AG04450 (cell line): ENCODE measurements around the gene PRCD. TPM values are rescaled to one million over a fixed set of nuclear protein-coding genes. Genes with fewer than 3 reads are reported as not detected.

Experiments
- CTCF ChIA-PET: fragments of 300-600, 350-600 bp; formaldehyde crosslinking; extraction: SDS; loops from one replicate; lab custom pipeline; 2022; ENCODE audit warnings: antibody characterized with exemption, inconsistent platforms; lab: Charles Lee
- POLR2A ChIA-PET: fragments of 350-600 bp; formaldehyde crosslinking; extraction: SDS; loops from one replicate; lab custom pipeline; 2021; ENCODE audit warnings: antibody characterized with exemption, inconsistent platforms; lab: Yijun Ruan, JAX
- DNase-seq: peaks from one replicate; pipeline ENCODE4 v3.0.0-alpha.2; 2011; ENCODE audit warnings: low read depth, low spot score
- H3K27ac ChIP-seq: one replicate; pipeline ENCODE4 v1.5.1; 2012; ENCODE audit warnings: low read depth, low read length, control low read depth
- H3K27me3 ChIP-seq: one replicate; pipeline ENCODE4 v1.6.0; 2012; ENCODE audit warnings: low read length; ENCODE audit not compliant: control insufficient read depth, insufficient read depth
- H3K4me3 ChIP-seq: 2 replicates; pipeline ENCODE4 v1.5.1; 2011; ENCODE audit warnings: mild to moderate bottlenecking, low read depth, low read length, control low read depth
- H3K9me3 ChIP-seq: 2 replicates; pipeline ENCODE4 v1.5.1; 2012; ENCODE audit warnings: low read length; ENCODE audit not compliant: control insufficient read depth, insufficient read depth
- polyA plus RNA-seq: library from polyadenylated mRNA; depleted of rRNA; stranded (reverse); fragments of >200 nt; gene quantifications from 2 replicates; pipeline ENCODE4 v1.2.3, GENCODE V29; 2011; rRNA removed
- small RNA-seq: library from RNA; depleted of rRNA; stranded (forward); fragments of <200 nt; gene quantifications from one replicate; pipeline ENCODE3, GENCODE V24; 2012; ENCODE audit warnings: low read depth; ENCODE audit not compliant: insufficient read length
- TF ChIP-seq, protein P1 (sequence below): IDR thresholded peaks from 2 replicates; pipeline ENCODE4 v1.5.1; 2011; ENCODE audit warnings: low read depth, low read length, control low read depth, inconsistent platforms

Gene PRCD
- polyA plus RNA-seq, 1 experiment: 0.69 TPM

DNA sequence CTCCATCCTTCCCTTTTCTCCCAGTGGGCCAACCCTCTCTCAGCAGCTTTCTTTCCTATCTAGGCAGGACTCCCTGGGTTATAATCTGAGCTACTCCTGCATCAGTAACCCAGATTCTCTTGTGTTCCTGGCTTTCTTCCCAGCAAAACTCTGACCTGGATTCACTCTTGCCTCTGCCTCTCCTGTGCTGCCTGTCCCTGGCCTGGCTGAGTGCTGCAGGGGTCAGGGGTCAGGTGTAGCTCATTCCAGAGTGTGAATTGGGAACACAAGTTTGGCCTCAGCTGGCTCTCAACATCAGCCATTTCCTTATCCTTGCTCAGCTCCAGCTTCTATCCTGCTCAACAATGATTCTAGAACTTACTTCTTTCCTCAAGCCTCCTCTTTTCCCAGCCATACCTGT, 48.3 kb downstream of the PRCD start:
- H3K4me3 ChIP-seq: no peak overlapping the region
- H3K27me3 ChIP-seq: peaks cover 30% of the 10 kb centered on the region
- ChIA-PET CTCF (interaction anchor here (2.3 kb wide), 1 partner anchor 35 kb away, joined by 12 read pairs; no protein-coding TSS in a partner anchor), POLR2A (no interaction called here)
- no peak for DNase-seq
- no peak overlapping the region for H3K27ac ChIP-seq
- TF ChIP-seq, protein P1, sequence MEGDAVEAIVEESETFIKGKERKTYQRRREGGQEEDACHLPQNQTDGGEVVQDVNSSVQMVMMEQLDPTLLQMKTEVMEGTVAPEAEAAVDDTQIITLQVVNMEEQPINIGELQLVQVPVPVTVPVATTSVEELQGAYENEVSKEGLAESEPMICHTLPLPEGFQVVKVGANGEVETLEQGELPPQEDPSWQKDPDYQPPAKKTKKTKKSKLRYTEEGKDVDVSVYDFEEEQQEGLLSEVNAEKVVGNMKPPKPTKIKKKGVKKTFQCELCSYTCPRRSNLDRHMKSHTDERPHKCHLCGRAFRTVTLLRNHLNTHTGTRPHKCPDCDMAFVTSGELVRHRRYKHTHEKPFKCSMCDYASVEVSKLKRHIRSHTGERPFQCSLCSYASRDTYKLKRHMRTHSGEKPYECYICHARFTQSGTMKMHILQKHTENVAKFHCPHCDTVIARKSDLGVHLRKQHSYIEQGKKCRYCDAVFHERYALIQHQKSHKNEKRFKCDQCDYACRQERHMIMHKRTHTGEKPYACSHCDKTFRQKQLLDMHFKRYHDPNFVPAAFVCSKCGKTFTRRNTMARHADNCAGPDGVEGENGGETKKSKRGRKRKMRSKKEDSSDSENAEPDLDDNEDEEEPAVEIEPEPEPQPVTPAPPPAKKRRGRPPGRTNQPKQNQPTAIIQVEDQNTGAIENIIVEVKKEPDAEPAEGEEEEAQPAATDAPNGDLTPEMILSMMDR: no peak
- peaks cover 2% of the 10 kb centered on the region; the same call in 1 of the 2 replicates for H3K9me3 ChIP-seq

- no peak for DNase-seq
- H3K4me3 ChIP-seq: no peak overlapping the region
- H3K27ac ChIP-seq: no peak overlapping the region
- TF ChIP-seq, protein P1: no peak
- 0 out of 2 replicates have a peak, but pooled peaks cover 2% of the 10 kb centered on the region for H3K9me3 ChIP-seq
- ChIA-PET CTCF (interaction anchor here (2.2 to 2.6 kb wide), 2 partner anchors 31 to 70 kb away, joined by 7 to 13 read pairs; no protein-coding TSS in a partner anchor), POLR2A (no interaction called here)
- H3K27me3 ChIP-seq: peaks cover 5% of the 10 kb centered on the region
Measured at GRCh38 chr17:76593384-76593826, 53.6 kb downstream of the PRCD start.

DNA sequence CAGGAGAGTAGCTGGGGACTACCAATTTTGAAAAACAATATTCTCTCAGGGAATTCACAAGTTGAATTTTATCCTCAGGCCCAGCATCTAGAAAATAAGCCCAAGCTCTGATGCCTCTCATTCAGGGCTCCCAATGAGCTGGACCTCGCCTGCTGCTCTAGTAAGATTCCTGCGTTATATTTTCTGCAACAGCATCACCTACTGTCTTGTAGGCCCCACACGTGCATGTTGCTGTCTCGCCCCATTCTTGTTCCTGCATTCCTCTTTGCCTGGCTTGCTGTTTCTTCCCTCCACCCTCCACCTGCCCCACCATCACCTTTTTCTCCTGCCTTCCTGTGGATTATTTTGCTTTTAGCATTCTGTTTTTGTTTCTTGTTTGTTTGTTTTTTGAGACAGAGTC, 54.1 kb downstream of the PRCD start:
- Histone ChIP-seq H3K27me3 (no peaks in the 10 kb centered on the region), H3K9me3 (no peaks in the 10 kb centered on the region), H3K27ac (no peak overlapping the region), H3K4me3 (no peak overlapping the region)
- CTCF ChIA-PET: interaction anchor here (2.2 to 2.6 kb wide), 2 partner anchors 30 to 71 kb away, joined by 7 to 13 read pairs; no protein-coding TSS in a partner anchor
- TF ChIP-seq, protein P1: no peak
- POLR2A ChIA-PET: no interaction called here
- no peak for DNase-seq

DNA sequence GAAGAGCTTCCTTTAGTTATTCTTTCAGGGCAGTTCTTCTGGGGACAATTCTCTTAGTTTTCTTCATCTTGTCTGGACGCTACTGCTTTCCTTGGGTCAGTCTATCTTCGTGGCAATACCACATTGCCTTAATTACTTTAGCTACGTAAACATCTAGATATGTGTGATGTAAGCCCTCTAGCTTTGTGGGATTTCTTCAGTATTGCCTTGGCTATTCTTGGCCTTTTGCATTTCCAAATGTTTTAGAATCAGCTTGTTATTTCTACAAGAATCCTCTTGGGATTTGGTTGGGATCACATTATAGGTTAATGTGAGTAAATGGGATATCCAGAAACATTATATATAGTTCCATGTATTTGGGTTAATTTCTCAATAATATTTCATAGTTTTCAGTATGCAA, 54.8 kb downstream of the PRCD start:
- Histone ChIP-seq H3K9me3 (no peaks in the 10 kb centered on the region), H3K27ac (no peak overlapping the region), H3K27me3 (no peaks in the 10 kb centered on the region), H3K4me3 (no peak overlapping the region)
- TF ChIP-seq, protein P1: no peak
- ChIA-PET POLR2A (no interaction called here), CTCF (interaction anchor here (2.2 to 2.6 kb wide), 2 partner anchors 29 to 72 kb away, joined by 7 to 13 read pairs; no protein-coding TSS in a partner anchor)
- no peak for DNase-seq

Small RNA genes within 50 kb of the gene (small RNA-seq; reads per million reads assigned to genes)
- gene SNORD1A (not detected), gene SNORD1B (1,412 reads per million, percentile 97 among the genes with 10 or more reads in this experiment)

Other genes starting within 250 kb of the PRCD start
- 1.1 and 1.2 TPM in 2 replicates for gene QRICH2, start 231.8 kb upstream of the PRCD start, polyA plus RNA-seq
- gene PRPSAP1, start 186.1 kb upstream of the PRCD start, polyA plus RNA-seq: 48.8 and 49.9 TPM in 2 replicates
- gene SPHK1, start 155.4 kb upstream of the PRCD start, polyA plus RNA-seq: 11.6 and 16.2 TPM in 2 replicates
- 14.2 and 14.5 TPM in 2 replicates for gene UBE2O, start 86.9 kb upstream of the PRCD start, polyA plus RNA-seq
- 0.12 TPM in 1 of 2 replicates, not detected in the other for gene AANAT, start 72.4 kb upstream of the PRCD start, polyA plus RNA-seq
- gene RHBDF2, start 38.6 kb upstream of the PRCD start, polyA plus RNA-seq: 5.4 and 8.7 TPM in 2 replicates
- 7.4 and 7.7 TPM in 2 replicates for gene CYGB, start 2.3 kb upstream of the PRCD start, polyA plus RNA-seq
- gene ST6GALNAC2, start 45.8 kb downstream of the PRCD start, polyA plus RNA-seq: 0.17 and 0.36 TPM in 2 replicates
- not detected in 2 replicates for gene ST6GALNAC1, start 103.7 kb downstream of the PRCD start, polyA plus RNA-seq
- 222 and 265 TPM in 2 replicates for gene MXRA7, start 170.9 kb downstream of the PRCD start, polyA plus RNA-seq
- 12.4 and 17.3 TPM in 2 replicates for gene JMJD6, start 186.6 kb downstream of the PRCD start, polyA plus RNA-seq
- 46.8 and 54.4 TPM in 2 replicates for gene METTL23, start 186.8 kb downstream of the PRCD start, polyA plus RNA-seq
- 170 and 184 TPM in 2 replicates for gene SRSF2, start 197.3 kb downstream of the PRCD start, polyA plus RNA-seq
- 20.3 and 21.1 TPM in 2 replicates for gene MFSD11, start 198.1 kb downstream of the PRCD start, polyA plus RNA-seq